Measurements from ENCODE around the gene NRL.

DNA sequence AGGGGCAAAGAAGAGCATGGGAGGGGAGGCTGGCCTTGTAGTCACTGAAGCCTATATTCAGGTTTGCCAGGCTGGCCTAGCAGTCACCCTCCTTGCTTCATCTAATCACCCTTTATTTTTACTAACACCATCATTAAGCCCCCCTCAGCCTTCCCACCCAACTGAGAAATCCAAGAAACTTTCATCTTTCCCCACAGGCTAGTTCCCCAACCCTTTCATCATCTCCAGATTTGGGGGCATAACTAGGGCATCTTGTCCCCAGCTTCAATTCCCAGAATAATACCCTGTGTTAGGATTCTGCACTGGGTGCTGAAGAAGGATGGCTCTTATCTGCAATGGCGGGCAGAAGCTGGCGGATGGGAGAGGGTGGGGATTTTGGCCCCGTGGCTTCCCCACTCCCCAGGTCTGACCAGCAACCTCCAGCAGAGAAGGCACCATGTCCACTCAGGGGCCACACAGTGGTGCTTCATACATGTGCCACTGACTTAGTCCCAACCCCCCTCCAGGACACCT is 13.7 kb downstream of the NRL start:
- no peak for TF ChIP-seq EZH2 (IDR thresholded peaks at IDR 0.05)
- no peak for TF ChIP-seq CTCF (IDR thresholded peaks at IDR 0.05 in 2 of 3, conservative IDR thresholded peaks at IDR 0.05 in 1 of 3; ENCODE audit: borderline replicate concordance in 1 of 3, insufficient read depth in 1 of 3, low read depth in 2 of 3, low read length in 2 of 3)
- TF ChIP-seq, protein P1, sequence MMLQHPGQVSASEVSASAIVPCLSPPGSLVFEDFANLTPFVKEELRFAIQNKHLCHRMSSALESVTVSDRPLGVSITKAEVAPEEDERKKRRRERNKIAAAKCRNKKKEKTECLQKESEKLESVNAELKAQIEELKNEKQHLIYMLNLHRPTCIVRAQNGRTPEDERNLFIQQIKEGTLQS (IDR thresholded peaks at IDR 0.05) = no peak
- no peak for TF ChIP-seq POLR2AphosphoS5 (IDR thresholded peaks at IDR 0.05; ENCODE audit: low read depth, low read length)

All from HCT116 (cell line).